NAMALWA (cell line): ENCODE measurements around the gene MAPK7.

ENCODE experiments used
- DNase-seq: peaks from one replicate; pipeline ENCODE4 v3.0.0-alpha.2; 2015; ENCODE audit warnings: low spot score

Gene MAPK7

DNA sequence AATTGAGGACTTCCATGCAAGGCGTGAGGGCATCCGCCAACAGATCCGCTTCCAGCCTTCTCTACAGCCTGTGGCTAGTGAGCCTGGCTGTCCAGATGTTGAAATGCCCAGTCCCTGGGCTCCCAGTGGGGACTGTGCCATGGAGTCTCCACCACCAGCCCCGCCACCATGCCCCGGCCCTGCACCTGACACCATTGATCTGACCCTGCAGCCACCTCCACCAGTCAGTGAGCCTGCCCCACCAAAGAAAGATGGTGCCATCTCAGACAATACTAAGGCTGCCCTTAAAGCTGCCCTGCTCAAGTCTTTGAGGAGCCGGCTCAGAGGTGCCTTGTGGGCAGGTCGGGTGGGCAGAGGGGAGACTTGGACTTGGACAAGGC, 3.1 kb downstream of the MAPK7 start:
- DNase-seq, result no peak

DNA sequence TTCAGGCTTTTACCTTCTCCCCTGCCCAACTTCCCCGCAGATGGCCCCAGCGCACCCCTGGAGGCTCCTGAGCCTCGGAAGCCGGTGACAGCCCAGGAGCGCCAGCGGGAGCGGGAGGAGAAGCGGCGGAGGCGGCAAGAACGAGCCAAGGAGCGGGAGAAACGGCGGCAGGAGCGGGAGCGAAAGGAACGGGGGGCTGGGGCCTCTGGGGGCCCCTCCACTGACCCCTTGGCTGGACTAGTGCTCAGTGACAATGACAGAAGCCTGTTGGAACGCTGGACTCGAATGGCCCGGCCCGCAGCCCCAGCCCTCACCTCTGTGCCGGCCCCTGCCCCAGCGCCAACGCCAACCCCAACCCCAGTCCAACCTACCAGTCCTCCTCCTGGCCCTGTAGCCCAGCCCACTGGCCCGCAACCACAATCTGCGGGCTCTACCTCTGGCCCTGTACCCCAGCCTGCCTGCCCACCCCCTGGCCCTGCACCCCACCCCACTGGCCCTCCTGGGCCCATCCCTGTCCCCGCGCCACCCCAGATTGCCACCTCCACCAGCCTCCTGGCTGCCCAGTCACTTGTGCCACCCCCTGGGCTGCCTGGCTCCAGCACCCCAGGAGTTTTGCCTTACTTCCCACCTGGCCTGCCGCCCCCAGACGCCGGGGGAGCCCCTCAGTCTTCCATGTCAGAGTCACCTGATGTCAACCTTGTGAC, 3.6 kb downstream of the MAPK7 start:
- no peak for DNase-seq

DNA sequence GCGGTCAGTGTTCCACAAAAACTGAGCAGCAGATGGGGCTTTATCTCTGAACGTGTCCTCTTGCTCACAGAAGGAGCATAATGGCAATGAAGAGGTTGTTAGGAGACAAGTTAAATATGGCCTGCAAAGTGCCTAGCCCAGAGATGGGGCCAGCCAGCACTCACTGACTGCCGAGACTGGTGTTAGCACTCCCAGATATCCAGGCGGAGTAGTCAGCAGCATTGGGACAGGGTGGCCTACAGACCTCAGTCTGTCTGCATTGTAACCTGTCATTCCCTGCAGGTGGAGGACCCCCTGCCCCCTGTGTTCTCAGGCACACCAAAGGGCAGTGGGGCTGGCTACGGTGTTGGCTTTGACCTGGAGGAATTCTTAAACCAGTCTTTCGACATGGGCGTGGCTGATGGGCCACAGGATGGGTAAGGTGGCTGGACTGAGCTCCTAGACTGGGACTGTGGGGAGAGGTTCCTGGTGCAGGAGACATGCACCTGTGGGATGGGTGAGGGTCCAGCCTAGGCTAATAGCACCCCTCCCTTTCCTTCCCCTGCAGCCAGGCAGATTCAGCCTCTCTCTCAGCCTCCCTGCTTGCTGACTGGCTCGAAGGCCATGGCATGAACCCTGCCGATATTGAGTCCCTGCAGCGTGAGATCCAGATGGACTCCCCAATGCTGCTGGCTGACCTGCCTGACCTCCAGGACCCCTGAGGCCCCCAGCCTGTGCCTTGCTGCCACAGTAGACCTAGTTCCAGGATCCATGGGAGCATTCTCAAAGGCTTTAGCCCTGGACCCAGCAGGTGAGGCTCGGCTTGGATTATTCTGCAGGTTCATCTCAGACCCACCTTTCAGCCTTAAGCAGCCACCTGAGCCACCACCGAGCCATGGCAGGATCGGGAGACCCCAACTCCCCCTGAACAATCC, 4.5 kb downstream of the MAPK7 start:
- DNase-seq, result no peak

DNA sequence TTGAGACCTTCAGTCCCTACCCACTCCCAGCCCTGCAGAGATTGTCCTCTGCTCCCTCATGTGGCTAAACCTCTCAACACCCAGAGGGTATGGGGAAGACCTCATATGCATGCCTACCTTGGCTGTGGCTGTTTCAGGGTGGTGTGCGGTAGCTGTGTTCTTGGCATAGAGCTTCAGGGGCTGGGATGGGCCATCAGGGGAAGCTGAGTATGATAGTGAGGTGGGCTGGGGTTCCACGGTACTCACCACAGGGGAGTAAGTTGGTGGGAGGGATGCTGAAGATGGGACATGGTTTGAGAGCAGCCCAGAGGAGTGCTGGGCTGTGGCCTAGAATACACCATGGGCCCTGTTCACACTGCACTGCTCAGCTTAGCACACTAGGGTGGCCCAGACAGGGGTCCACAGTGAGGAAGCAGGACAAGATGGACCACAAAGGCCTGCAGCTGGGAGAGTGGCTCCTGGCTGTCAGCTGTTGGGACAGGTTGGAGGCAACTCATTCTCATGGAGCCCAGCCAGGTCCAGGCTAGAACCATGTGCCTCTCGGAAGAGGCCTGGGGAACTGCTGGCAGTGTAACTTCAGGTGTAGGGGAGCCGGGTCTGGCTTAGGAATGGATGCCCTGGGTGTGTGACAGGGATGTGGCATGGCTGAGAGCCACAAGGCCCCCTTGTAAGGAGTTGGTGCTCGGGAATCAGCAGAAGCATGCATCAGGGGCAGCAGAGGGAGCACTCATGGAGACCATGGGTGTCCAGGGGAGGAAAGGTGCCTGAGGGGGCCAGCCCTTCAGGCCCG, 5.6 kb downstream of the MAPK7 start:
- DNase-seq, result no peak

DNA sequence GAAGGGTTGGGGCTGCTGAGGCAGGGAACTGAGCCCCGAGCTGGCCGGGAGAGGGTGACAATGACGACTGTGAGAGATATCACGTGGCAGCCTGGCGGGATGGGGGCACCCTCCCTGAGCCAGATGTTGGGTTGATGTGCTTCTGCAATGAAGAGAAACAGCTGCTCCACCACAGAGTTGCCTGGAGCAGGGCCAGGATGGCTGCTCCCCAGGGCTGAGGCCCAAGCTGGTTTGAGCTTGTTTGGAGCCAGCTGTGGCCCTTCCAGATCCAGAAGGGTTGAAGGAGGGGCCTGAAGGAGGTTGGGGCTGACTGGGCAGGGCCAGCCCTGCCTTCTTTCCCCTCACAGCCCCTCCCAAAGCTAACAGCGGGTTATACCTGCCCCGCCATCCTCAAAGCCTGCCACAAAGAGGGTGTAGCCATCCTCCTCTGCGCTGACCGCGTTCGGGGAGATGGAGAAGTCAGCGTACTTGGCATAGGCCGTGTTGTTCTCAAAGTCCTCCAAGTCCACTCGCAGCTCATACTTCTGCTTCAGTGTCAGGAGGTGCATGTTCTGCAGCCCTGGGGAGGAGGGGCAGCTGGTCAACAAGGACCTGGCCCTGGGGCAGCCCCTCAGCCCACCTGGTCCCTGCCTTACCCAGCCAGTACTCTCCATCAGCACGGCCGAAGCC, 6.6 kb downstream of the MAPK7 start:
- DNase-seq, result peak; percentile 13

- DNase-seq, result no peak
These were observed 7.3 kb downstream of the MAPK7 start for GRCh38 chr17:19385521-19385983.

DNA sequence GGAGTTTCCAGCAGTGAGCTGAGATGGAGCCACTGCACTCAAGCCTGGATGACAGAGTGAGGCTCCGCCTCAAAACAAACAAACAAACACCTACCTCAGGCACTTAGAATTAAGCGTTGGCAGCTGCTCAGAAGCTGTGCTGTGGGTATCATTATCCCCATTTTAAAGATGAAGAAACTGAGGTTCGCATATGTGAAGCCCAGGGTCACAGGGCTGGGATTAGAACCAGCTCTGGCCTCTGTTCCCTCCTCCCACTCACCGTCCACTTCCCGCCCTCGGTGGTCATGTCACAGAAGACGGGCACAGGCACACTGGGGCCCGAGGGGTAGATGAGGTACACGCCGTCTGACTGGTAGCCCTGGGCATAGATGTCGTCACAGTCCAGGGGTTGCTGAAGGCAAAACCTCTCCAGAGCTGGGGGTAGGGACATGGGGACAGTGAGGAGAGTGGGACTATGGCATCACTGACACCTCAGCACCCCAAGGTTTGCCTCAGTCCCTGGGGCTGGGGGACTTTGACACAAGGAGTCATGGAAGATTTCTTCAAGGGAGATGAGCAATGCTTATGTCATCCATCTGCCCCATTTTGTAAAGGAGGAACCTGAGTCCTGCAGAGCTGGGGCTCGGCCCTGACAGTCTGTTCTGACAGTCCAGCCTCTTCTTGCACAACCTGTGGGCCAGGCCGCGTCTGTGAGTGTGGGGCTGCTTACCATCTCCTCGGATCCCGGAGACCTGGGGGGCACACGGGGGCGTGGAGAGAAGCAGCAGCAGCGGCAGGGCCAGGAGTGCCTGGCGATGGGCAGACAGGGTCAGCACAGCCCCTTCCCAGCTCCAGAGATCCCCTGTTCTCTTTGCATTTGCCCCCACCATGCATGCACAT, 8.0 kb downstream of the MAPK7 start:
- DNase-seq, result no peak

GRCh38 chr17:19386974-19387920, 8.9 kb downstream of the MAPK7 start, which contains the start of gene MFAP4:
MFAP4 (minus strand) TSS chr17:19387190; CDS start chr17:19387155, 35 bp downstream.
- no peak for DNase-seq

- no peak for DNase-seq
These were observed 9.7 kb downstream of the MAPK7 start for GRCh38 chr17:19387921-19388521.

DNA sequence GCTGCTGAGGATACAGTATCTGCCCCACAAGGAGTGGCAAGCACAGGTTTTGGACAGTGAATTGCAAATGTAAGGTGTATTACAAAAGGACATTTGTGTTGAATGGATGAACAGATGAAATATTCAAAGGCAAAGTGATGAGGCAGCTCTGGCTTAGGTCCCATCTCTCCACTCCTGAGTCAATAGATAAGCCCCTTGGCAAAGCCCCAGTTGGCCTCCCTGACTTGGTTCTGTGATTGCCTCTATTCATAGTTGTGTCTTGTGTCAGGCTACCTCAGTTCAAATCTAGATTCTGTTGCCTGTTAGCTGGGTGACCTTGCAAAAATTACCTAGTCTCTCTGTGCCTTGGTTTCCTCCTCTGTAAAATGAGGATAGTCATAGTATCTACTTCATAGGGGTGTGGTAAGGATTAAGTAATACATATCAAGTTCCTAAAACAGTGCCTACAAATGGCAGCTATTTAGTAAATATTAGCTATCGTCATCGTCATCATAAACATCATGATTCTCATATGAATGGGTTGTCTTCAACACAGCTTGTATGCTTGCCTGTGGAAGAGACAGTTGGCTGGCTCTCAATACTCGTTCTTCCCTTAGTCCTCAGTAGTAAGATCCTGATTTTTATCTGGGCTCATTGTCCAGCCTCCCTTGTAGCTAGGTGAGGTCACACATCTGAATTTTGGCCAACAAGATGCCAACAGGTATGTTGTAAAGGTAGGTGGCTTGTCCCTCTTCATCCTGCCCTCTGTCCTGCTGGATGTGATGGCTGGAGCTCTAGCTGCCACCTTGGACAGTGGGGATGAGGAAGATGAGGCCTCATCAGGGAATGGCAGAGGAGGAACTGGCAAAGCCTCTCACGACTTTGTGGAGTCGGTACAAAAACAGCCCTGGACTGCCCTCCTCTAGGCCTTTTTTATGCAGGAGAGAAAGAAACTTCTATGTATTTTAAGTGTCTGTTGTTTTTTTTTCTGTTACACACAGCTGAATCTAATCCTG, 10.8 kb downstream of the MAPK7 start:
- DNase-seq, result no peak

- DNase-seq, result no peak
These were observed 12.7 kb downstream of the MAPK7 start for GRCh38 chr17:19390951-19391350.

GRCh38 chr17:19391432-19391831, 13.1 kb downstream of the MAPK7 start:
- DNase-seq, result no peak

- DNase-seq, result no peak
These were observed 14.0 kb downstream of the MAPK7 start for GRCh38 chr17:19392303-19392702.

DNA sequence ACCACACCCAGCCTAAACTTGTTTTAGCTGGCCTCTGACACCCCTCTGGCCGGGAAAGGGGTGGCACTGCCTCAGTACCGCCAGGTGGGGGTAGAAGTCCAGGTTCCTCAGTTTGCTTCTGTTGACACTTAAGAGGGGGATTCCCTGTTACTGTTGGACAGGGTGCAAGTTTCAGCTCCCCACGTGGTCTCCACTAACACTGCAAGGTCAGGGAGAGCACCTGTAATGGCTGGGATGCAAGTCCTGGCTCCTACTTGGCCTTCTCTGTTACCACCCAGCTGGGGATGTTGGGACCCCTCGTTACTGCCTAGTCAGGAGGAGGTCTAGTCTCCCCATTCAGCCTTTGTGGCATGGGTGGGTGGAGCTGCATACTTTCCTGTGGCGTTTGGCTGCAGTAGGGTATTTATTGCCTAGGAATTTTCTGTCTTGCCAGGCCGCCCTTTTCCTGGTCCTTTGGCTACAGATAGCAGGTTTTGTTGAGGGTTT, 19.3 kb downstream of the MAPK7 start:
- DNase-seq, result peak; percentile 17

DNA sequence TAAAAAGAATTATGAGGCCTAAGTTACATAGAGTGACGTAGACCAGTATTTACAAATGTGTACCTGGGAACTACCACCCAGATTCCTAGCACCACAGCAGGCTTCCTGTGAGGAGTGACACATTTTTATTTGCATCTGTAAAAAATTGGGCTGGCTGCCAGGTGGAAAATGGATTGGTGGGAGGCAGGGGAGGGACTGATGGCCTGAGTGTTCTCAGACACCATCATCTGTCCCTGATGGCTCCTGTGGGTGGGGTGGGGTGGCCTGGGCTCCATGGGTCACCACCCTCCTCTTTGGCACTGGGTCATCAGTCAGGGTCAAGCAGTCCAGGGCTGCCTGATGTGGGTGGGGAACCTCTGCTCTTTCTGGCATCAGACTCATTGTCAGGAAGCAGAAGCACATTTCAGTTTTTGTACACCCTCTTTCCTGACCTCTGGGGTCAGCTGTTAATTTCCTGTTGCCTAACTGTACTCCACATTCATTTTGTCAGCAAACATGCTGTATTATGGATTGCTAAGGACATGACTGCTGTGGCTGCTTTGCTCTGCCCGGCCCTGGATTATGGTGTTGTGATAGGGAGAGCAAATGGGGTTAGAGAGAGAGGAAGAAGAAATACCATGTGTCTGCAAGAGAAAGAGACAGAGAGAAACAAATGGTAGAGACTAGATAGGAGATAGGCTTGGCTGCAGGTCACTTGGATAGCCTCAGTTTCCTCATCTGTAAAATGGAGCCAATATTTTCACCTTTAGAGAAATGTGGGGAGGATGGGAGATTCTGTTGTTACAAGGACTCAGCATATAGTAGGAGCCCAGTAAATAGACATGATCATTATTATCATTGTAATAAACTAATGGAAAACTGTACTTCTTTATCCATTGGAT, 20.2 kb downstream of the MAPK7 start:
- no peak for DNase-seq

- no peak for DNase-seq
These were observed 21.6 kb downstream of the MAPK7 start for GRCh38 chr17:19399750-19400450.
